HG02943 (cell line): ENCODE results near the gene JDP2.

Source experiments
- ATAC-seq: cut with Tn5 transposase; IDR thresholded peaks from one replicate; pipeline ENCODE4 v1.9.1; 2021; ENCODE audit warnings: mild to moderate bottlenecking, low read depth, moderate library complexity; ENCODE audit not compliant: unreplicated experiment

The JDP2 gene

DNA sequence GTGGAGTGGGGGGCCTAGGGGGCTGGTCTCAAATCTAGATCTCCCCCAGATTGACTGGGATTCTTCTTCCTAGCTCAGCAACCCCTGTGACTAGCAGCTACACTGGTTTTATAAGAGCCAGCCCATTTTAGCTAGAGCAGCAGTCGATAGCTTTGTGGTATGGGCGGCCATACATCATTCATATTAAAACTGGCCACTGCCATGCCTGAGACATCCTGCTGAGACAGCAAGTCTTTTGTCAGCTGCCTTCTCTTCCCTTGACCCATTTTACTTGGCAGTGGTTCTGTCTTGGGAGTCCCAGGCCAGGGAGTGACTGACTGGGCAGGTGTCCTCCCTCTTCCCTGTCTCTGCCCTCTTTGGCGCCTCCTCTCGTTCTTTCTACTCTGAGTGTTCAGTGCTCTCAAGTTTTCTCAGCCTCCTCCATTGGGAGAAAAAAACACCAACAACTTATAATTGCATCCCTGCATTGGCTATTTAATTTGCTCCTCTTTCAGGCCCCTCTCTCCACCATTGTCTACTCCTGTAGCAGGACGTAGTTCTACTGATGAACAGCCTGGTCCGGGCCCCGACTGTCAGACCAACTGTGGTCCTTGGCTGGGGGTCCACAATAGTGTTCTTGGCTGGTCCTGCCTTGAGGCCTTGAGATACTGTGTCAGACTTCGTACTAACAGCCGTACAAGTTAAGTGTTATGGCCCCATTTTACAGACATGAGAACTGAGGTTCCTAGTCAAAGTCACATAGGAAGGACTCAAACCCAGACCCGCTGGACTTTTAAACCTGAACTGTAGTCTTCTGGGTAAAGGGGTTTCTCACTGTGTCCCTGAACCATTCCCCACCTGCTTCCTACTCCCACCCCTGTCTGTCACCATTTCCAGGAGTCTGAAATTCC is 18.3 kb upstream of the JDP2 start:
- ATAC-seq, result no peak

DNA sequence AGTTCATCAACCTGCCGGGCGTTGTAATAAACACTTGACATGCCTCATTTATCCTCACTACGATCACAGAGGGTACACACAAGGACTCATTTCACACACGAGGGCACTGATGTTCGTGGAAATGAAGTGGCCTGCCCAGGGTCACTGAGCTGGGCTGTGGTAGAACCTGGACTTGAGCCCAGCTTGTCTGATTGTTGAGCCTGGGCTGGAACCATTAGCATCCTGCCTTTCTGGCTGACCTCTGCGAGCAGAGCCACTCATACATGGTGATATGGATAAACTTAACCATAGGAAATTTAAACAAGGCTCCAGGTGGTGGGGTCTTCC is 16.6 kb upstream of the JDP2 start:
- no peak for ATAC-seq

DNA sequence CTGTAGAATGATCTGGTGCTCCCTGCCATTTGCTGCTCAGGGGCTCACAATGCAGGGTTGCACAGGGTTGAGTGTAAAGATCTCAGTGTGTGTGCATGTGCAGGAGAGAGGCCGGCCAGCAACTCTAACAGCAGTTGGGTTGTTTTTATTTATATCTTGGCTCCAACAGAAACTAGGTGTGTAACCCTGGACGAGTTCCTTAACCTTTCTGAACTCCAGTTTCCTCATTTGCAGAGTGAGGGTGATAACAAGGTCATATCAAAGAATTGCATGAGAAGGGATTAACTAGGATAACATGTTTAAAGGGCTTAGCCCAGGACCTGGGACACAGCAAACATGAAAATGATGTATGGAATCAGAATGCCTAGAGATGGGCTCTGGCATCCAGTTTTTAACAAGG is 14.8 kb upstream of the JDP2 start:
- no peak for ATAC-seq

DNA sequence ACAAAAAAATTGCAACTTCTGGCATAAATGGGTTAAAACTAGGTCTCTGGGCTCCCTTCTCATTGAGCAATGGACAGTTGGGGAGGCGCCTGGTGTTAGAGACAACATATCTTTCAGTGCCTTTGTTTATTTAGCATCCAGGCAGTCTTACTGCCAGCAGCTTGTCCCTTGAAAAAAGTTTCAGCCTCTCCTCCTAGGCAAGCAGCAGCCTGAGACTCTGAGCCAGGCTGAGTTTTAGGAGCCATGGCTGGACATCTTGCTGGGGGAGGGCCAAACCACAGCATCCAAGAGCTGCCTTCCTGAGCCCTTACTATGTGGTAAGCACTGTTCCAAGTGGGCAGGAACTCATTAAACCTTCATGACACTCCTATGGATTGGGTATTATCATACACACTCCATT is 10.1 kb upstream of the JDP2 start:
- no peak for ATAC-seq

DNA sequence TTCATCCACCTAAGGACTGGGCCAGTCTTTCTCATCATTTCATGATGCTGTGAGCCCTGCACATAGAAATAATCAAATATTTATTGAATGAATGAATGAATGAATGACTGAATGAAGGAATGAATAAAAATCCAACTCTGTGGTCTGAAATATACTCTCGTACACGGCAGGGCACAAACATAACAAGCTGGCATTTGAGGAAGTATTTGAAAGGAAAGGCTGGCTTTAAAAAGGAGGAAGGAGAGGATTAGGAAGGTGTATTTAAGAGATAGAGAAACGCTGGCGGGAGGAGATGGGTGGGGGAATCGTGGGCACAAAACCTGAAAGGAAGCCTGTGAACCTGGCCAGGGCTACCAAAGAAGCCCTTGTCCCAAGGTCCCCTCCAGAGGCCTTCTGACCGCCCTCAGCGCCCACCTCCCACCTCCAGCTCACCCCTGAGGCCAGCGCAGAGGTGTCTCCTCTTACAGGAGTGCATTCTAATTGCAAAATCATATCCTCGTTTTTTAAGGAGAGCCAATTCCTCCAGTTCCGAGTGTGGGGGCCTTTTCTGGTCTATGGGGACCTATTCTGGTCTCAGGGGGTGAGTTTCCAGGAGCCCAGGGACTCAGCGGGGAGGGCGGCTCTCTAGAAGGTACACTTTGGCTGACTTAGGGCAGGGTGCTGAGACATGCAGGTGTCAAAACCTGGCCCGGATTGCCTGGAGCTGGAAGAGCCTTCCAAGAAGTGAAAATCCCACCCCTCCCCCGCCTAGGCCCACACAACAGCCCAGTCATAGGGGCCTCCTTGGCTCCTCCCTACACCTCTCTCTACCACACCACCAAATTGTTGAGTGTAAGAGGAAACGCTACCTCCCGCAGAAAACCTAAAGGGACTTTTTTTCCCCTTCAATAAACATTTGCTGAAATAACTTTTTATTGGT is 8.7 kb upstream of the JDP2 start:
- no peak for ATAC-seq

DNA sequence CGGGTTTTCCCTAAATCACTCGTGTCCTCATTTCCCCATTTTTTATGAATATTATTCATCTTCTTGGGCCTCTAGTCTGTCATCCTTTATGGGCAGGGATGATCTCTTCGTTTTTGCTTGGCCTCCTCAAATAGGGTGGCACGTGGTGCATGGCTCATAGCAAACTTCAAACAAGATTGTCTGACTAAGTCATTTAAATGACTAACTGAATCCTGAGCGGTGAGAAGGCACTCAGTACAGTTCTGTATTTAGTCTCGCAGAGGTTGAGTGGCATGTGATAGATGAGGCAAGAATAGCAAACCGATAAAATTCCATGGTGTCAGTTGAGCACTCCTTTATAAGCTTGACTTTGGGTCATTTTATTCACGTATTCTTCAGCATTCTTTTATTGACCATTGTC is 5.7 kb upstream of the JDP2 start:
- no peak for ATAC-seq

DNA sequence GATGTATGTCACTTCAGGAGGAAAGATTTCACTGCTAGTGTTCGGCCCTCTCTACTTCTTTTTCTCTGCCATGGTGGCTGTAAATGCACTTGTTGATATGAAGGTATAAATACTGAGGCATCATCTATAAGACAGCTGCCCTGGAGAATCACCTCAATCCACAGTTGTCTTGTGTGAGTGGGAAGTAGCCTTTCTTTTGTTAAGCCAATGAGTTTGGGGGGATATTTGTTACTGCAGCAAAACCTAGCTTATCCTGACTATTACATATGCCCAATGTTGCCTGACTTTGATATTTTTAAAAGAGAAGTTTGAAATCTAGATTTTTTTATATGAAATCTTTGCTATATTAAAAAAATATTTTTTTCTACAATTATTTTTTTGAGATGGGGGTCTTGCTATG is 3.3 kb upstream of the JDP2 start:
- ATAC-seq, result no peak

DNA sequence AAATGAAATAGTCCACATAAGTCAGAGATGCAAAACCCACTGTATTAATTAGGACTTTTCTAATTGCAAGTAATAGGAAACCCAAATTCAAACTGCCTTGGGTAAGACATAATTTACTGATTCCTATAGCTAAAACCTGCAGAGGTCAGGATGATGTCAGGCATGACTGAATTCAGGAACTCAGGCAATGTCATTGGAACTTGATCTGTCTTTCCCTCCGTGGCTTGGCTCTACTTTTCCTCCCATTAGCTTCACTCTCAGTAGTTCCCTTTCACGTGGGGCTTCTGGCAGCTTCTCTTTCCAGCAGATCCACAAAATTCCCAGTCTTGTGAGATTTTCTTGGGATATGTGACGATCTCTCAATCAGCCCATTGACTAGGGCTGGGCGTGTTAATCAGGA is 2.4 kb upstream of the JDP2 start:
- ATAC-seq, result no peak

DNA sequence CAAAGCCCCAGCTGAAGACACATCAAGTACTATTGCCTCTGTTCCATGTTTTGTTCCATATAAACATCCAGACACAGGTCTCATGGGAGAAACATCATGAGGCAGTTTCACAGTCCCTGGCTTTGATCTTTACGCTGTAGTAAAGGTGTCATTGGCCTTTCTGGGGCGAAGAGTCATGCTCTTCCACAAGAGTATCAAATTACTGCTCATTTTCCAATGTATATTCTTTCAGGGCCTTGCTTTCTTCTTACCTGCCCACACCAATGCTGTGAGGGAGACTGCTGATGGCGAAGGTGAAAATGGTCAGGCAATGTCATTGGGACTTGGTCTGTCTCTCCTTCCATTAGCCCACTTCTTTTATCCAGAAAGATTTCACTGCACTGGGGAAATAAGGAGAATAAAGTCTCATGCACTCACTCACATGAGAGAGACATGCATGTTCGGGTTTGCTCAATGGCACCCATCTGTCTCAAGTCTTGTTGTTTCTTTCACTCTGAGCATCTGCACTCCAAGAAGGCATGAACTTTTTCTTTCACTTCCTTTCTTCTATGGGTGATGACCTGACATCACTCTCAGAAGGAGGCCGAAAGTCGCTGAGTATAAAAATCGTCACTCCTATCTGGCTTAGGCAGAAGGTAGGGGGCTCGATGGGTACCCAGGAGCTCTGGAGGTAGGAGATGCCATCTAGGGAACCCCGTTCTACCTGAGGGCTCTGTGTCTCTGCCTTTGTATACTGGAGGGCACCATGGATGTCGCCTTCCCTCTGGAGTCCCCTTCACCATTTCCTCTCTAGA is 1.3 kb upstream of the JDP2 start:
- ATAC-seq, result peak; percentile 56

DNA sequence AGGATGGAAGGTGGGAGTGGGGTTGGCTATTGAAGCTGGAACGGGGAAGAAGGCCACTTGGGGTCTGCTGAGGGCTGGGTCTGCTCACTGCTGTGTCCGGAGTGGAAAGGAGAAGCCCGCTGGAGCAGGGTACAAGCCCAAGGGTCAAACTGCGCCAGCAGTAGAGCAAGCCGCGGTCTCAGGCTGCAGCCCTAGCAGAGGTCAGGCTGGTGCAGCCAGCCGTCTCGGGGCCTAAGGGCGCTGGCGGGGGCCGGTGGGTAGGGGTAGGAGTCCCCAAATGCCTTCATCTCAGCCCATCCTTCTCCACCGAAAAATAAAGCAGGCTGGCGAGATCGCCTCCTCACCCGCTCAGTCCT is 718 bp upstream of the JDP2 start:
- ATAC-seq, result peak; percentile 31

DNA sequence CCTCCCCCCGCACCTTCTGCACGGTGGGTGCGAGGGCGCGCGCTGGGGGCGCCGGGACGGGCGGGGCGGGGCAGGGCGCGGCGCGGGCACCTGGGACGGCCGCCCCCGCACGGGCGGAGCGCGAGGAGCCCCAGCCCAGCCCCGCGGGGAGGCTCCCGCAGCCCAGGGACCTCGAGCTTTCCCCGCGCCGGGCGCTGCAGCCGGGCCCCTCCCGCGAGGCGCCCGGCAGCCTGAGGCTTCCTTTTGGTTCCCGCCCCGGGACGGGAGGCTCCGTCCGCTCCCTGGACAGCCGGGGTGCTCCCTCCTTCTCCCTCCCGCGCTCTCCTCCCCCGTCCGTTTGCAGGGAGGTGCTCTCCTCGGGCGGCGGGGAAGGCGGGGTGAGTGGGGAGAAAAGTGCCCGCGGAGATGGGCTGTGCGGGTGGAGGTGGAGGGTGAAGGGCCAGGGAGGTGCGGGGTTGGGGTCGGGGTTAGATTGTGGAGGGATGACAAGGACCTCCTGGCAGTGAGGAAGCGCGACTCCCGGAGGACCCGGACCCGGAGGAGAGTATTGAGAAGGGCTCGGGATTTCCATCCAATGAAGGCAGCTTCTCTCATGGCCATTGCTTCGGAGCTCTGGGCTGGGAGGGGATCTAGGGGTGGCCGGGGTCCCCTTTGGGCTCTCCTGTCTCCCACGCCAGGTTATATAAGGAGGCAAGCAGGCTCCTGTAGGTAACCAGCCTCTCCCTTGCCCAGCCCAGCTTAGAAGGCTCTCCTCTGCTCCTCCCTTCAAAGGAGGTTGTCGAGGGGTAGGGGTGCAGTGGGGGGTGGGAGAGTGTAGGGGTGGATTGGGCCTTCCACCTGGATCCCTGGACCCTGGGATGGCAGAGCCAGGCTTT is 645 bp downstream of the JDP2 start:
- peak; percentile 15 for ATAC-seq

DNA sequence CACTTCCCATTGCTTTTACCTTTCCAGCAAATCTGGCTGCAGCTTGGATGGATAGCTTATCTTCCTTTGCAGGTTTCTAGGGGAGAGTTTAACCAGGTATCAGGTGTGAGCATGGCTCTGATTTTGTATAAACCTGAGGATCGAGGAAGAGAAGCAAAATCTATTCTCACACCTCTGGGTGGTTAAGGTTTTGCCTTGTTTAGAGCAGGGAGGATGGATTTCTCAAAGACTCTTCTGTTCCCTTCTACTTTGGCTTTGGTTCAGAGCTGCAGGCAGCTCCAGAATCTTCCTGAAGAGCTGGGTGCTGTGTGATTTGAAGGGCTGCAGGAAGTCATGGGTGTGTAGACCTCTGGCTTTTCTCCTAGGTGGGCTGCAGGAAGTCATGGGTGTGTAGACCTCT is 1.7 kb downstream of the JDP2 start:
- ATAC-seq, result no peak

DNA sequence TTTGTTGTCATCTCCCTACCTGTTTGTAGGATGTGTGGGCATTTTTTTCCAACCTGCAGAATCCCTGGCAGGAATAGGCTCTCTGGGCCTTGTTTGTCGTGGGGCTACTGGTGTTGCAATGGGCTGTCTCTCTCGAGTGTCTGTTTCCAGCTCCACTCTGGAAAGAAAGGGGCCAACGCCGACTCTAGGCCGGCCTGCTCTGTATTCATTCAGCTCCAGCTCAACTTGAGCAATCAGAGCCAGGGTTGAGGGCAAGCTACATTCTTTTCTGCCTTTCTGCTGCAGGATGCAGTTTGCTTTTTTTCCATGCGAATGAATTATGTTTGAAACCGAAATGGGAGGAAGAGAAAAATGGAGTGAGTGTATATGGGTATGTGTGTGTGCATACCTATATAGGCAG is 2.3 kb downstream of the JDP2 start:
- ATAC-seq, result no peak

DNA sequence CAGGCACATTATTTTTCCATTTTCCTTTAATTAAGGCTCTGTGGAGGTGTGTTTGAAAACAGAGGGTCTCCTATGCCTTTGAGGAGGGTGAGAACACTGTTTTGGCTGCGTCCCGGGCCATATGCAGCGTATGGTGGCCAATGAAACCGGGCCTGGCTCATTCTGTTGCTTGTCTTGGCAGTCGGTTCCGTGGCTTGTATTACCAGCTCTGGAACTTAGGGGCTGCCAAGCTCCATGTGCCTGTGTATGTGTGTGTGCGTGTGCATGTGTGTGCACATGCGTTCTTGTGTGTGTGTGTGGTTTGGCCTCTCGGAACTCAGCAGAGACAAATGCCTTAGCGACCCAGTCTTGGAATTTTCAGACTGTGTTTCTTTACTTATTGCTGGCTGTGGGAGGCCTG is 2.7 kb downstream of the JDP2 start:
- no peak for ATAC-seq

DNA sequence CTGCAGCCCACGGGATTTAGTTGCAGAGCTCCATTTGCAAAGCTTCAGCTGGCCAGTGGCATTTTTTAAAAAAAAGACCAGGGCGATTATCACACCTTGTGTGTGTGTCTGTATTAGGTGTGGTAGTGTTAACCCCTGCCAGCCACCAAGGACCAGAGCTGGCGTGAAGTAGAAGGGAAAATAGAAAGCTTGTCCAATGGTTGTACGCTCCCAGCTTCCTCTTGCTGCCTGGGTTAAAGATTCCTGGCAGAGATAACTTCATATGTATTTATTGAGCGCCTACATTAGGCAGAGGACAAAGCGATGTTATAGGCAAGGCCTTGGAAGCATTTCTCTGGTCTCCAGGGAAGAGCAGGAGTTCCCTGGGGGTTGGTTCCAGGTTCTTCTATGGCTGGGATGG is 3.2 kb downstream of the JDP2 start:
- no peak for ATAC-seq

DNA sequence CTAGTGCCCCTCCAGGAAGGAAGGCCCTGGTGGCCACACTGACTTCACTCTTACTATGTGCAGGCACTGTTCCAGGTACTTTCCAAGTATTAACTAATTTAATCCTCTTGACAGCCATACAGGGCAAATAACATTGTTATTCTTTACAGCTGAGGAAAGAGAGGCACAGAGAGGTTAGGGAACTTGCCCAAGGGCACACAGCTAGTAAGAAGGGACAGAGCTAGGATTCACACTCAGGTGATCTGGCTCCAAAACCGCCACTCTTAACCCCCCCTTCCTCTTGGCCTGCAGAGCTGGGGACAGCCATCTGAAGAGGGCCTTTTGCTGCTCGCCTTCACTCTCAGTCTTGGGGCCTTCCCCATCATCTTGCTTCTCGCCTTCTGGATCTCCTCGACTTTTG is 4.0 kb downstream of the JDP2 start:
- no peak for ATAC-seq

DNA sequence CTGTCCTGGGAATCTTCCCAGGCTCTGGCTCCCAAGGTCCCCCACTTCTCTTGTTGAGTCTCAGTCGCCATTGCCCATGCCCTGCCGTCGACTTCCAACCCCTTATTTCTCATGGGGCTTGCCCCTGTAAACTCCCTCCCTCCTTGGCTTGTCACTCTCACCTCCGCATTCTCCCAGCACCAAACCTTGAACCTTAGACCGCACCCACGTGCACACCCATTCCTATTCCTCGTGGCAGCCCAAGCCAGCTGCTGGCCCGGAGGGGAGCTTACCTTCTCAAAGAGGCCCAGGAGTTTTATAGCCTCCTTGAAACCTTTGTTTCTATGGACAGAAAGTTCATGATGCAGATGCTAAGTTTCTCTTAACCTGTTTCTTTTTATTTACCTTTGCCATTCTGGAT is 4.6 kb downstream of the JDP2 start:
- ATAC-seq, result no peak

DNA sequence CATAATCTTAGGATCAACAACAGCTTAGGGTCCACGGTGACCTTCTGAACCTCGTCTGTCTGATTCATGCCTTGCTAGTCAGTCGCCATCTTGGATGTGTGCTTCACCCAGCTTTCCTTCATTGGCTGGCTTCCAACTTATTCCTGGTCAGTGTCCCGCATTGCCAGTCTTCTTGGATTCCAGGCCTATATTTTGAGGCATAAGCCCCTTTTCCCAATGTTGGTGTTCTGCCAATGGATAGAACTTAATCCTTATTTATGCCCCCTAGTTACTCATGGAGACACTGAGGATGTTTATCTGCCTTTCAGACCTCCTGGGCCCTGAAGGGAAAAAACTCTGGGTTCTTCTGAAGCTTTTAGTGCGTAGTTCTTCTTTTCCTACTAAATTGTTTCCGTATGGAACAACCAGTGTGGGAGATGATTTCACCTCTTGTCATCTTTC is 5.8 kb downstream of the JDP2 start:
- no peak for ATAC-seq

DNA sequence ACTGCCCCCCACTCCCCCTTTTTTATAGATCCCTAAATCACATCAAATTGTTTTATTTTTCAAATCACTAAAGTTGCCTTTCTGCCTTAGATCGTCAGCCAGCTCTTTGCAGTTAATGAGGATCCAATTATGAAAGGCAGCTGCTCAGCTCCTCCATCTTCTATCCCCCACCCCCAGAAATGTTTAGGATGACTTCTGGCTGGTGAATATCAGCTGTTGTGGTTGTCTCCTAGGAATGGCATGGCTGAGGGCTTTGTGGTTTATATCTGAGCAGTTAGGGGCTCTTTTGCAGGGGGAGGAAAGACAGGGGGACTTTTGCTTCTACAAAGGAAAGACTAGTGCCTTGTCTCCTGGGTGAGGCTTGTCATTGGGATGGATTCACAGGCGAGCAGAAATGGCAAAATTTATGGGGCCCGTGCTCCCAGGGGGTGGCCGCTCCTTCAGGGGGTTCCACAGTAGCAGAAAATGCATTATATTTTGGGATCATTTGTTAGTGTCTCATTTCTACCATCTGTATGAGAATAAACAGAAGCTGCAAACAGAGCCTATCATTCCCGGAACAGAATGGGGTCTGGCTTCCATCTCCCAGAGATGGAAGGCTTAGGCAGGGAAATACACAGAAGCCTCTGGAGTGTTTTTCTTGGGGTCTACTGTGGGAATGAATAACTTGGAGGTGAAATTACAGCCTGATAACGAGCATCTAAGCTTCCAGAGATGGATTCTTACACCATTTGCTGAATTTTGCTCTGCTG is 6.5 kb downstream of the JDP2 start:
- no peak for ATAC-seq
